ENCODE data around the gene DCK. TPM values are rescaled to one million over a fixed set of nuclear protein-coding genes. Genes with fewer than 3 reads are reported as not detected.
A peak's percentile ranks its signal among the peaks of the same experiment; 100 is the strongest.

Gene DCK
- polyA plus RNA-seq, 1 experiment: 3.8 TPM

DNA sequence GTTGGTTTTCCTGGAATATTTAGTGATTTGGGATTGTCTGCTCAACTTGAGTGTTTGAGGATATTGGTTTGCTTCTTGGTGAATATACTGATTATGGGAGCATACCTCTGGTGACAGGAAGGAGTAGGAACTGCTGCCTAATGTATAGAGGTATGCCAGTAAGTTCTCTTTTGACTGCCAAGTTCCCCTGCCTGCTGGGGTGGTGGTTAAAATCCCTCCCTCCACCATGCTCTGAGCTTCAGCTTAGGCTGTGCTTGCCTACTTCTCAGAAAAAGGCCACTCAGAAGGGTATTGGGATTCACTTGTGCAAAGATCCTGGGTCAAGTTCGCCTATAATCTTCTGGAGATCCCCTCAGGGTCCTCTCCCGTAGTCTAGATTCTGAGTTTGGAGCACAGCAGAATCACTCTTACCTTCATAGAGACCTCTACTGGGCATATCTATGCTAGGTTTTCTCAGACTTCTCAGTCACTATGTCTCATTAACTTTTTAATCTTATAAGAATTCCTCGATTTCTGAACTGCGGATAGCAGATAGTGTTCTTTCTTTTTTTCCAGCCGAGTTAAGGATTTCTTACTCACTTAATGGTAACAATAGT, 44.7 kb upstream of the DCK start:
- CTCF ChIA-PET: interaction anchor here (1.0 kb wide), 1 partner anchor 9 kb away, joined by 3 read pairs; no protein-coding TSS in a partner anchor
- Histone ChIP-seq H3K36me3 (ENCODE audit: control insufficient read depth, insufficient read depth, low read length) (no peaks in the 10 kb centered on the region), H3K4me3 (ENCODE audit: low read depth, low read length) (no peak overlapping the region), H3K27me3 (ENCODE audit: control insufficient read depth, insufficient read depth, low read length) (no peaks in the 10 kb centered on the region)
- POLR2A ChIA-PET: no interaction called here
- TF ChIP-seq, protein P1, sequence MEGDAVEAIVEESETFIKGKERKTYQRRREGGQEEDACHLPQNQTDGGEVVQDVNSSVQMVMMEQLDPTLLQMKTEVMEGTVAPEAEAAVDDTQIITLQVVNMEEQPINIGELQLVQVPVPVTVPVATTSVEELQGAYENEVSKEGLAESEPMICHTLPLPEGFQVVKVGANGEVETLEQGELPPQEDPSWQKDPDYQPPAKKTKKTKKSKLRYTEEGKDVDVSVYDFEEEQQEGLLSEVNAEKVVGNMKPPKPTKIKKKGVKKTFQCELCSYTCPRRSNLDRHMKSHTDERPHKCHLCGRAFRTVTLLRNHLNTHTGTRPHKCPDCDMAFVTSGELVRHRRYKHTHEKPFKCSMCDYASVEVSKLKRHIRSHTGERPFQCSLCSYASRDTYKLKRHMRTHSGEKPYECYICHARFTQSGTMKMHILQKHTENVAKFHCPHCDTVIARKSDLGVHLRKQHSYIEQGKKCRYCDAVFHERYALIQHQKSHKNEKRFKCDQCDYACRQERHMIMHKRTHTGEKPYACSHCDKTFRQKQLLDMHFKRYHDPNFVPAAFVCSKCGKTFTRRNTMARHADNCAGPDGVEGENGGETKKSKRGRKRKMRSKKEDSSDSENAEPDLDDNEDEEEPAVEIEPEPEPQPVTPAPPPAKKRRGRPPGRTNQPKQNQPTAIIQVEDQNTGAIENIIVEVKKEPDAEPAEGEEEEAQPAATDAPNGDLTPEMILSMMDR (IDR thresholded peaks at IDR 0.05; ENCODE audit: insufficient read depth, low read depth, low read length): no peak
- no peak for DNase-seq (ENCODE audit: low read depth)

DNA sequence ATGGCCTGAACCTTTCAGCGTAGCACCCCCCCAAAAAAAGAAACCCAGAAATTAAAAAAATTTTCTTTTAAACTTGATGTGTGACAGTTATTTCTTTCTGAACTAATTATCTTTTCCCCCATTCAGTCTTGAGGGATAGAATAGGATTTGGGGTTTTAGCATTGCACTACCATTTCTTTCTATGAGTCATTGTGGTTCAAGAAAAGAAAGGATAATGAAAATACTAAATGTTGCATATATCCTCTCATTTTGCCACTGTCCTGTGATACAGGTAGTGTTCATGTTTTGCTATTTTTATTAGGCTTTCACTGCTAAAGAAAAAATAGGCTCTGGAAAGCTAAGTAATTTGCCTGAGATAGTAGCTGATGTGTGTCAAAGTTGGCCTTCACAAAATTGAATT, 39.4 kb upstream of the DCK start:
- ChIA-PET CTCF (interaction anchor here (1.0 kb wide), 1 partner anchor 24 kb away, joined by 5 read pairs; no protein-coding TSS in a partner anchor), POLR2A (no interaction called here)
- DNase-seq (ENCODE audit: low read depth): no peak
- no peak overlapping the region for H3K4me3 ChIP-seq (ENCODE audit: low read depth, low read length)
- H3K27me3 ChIP-seq (ENCODE audit: control insufficient read depth, insufficient read depth, low read length): no peaks in the 10 kb centered on the region
- no peaks in the 10 kb centered on the region for H3K36me3 ChIP-seq (ENCODE audit: control insufficient read depth, insufficient read depth, low read length)
- TF ChIP-seq, protein P1 (IDR thresholded peaks at IDR 0.05; ENCODE audit: insufficient read depth, low read depth, low read length): no peak

DNA sequence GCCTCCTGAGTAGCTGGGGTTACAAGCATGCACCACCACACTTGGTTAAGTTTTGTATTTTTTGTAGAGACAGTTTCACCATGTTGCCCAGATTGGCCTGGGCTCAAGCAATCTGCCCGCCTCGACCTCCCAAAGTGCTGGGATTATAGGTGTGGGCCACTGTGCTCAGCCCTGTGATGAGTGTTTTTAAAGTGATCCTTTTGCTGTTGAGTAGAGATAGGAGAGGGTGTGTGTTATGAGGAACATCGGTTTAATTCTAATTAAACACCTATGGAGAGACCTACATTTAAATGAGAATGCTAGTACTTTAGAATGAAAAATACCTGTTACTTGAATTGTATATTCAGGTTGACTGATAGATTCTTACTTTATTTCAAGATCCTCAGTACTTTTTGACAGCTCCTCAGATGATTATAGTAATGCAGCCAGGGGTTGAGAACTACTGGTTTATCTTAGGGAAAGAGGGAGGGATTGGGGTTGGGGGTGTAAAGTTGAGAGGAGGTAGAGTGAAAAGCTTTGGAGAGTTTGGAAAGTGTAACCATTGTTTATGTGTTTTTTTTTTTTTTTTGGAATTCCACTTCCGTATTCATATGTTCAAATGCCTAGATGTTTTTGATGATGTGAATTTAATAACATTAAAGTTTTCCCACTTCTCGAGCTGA, 36.8 kb upstream of the DCK start:
- H3K27me3 ChIP-seq (ENCODE audit: control insufficient read depth, insufficient read depth, low read length): no peaks in the 10 kb centered on the region
- no peak overlapping the region for H3K4me3 ChIP-seq (ENCODE audit: low read depth, low read length)
- TF ChIP-seq, protein P1 (IDR thresholded peaks at IDR 0.05; ENCODE audit: insufficient read depth, low read depth, low read length): no peak
- DNase-seq (ENCODE audit: low read depth): no peak
- ChIA-PET CTCF (interaction anchor here (0.9 kb wide), 1 partner anchor 43 kb away, joined by 3 read pairs; no protein-coding TSS in a partner anchor), POLR2A (no interaction called here)
- no peaks in the 10 kb centered on the region for H3K36me3 ChIP-seq (ENCODE audit: control insufficient read depth, insufficient read depth, low read length)

DNA sequence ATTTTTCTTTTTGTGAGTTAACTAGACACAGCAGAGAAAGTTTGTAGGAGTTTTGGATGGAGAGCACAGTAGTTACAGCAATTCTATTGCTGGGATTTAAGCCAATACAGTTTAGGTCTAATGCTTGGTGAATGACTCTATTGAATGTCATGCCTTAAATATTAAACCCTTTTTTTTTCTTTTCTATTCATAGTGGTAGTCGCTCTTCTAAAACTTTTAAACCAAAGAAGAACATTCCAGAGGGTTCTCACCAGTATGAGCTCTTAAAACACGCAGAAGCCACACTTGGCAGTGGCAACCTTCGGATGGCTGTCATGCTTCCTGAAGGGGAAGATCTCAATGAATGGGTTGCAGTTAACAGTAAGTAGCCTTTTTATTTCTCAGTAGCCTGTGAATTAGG, 34.8 kb upstream of the DCK start:
- ChIA-PET POLR2A (interaction anchor here (0.6 to 1.0 kb wide), 2 partner anchors 13 to 76 kb away, joined by 4 to 14 read pairs; no protein-coding TSS in a partner anchor), CTCF (interaction anchor here (1.2 to 1.4 kb wide), 2 partner anchors 14 to 32 kb away, joined by 3 to 6 read pairs; no protein-coding TSS in a partner anchor)
- H3K4me3 ChIP-seq (ENCODE audit: low read depth, low read length): no peak overlapping the region
- DNase-seq (ENCODE audit: low read depth): peak; percentile 79
- TF ChIP-seq, protein P1 (IDR thresholded peaks at IDR 0.05; ENCODE audit: insufficient read depth, low read depth, low read length): no peak
- H3K27me3 ChIP-seq (ENCODE audit: control insufficient read depth, insufficient read depth, low read length): no peaks in the 10 kb centered on the region
- no peaks in the 10 kb centered on the region for H3K36me3 ChIP-seq (ENCODE audit: control insufficient read depth, insufficient read depth, low read length)

DNA sequence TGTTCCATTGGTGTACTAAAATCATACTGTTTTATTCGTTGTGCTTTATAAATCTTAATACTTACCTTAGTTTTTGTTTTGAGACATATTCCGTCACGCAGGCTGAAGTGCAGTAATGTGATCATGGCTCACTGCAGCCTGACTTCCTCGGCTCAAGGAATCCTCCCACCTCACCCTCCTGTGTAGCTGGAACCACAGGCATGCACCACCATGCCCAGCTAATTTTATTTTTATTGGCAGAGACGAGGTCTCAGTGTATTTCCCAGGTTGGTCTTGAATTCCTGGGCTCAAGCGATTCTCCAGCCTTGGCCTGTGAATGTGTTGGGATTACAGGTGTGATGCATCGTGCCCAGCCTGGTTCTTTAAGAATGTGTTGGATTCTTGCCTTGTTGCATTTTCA, 24.4 kb upstream of the DCK start:
- TF ChIP-seq, protein P1 (IDR thresholded peaks at IDR 0.05; ENCODE audit: insufficient read depth, low read depth, low read length): no peak
- H3K27me3 ChIP-seq (ENCODE audit: control insufficient read depth, insufficient read depth, low read length): no peaks in the 10 kb centered on the region
- no peak for DNase-seq (ENCODE audit: low read depth)
- POLR2A ChIA-PET: no interaction called here
- CTCF ChIA-PET: interaction anchor here (0.8 to 1.9 kb wide), 3 partner anchors 8 to 22 kb away, joined by 3 to 5 read pairs (median 4); no protein-coding TSS in a partner anchor
- peaks cover 3% of the 10 kb centered on the region for H3K36me3 ChIP-seq (ENCODE audit: control insufficient read depth, insufficient read depth, low read length)
- no peak overlapping the region for H3K4me3 ChIP-seq (ENCODE audit: low read depth, low read length)
